GM21447 (cell line): ENCODE measurements around the gene INTS6L.
"Not testable (repeated sequence)": the region's sequence is repeated elsewhere in the genome, so short reads cannot be mapped to it uniquely, and the experiment has no call there.

ENCODE experiments used
- ATAC-seq: cut with Tn5 transposase; IDR thresholded peaks from one replicate; pipeline ENCODE4 v1.9.1; 2021; ENCODE audit not compliant: unreplicated experiment

The INTS6L gene

DNA sequence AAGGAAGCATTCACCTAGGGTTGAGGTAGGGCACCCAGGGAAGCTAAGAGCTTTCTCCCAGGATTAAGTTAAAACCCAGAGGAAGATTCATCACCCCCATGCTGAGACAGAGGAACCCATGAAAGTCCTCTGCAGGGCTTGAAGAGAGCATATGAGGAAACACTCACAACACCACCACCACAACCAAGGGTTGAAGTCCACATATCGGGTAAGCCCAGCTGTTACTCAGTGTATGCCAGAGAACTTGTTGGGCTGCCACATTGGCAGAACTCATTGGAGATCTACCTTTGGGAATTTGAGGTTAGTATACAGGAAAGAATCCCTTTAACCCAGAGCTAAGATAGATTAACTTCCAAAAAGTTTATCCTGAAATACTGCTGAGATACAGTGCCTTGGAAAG, 75.1 kb downstream of the INTS6L start:
- no peak for ATAC-seq

- ATAC-seq: peak; percentile 69
Measured at GRCh38 chrX:135596495-135596894, 76.0 kb downstream of the INTS6L start.

- ATAC-seq: no peak
Measured at GRCh38 chrX:135605906-135606305, 85.4 kb downstream of the INTS6L start.

DNA sequence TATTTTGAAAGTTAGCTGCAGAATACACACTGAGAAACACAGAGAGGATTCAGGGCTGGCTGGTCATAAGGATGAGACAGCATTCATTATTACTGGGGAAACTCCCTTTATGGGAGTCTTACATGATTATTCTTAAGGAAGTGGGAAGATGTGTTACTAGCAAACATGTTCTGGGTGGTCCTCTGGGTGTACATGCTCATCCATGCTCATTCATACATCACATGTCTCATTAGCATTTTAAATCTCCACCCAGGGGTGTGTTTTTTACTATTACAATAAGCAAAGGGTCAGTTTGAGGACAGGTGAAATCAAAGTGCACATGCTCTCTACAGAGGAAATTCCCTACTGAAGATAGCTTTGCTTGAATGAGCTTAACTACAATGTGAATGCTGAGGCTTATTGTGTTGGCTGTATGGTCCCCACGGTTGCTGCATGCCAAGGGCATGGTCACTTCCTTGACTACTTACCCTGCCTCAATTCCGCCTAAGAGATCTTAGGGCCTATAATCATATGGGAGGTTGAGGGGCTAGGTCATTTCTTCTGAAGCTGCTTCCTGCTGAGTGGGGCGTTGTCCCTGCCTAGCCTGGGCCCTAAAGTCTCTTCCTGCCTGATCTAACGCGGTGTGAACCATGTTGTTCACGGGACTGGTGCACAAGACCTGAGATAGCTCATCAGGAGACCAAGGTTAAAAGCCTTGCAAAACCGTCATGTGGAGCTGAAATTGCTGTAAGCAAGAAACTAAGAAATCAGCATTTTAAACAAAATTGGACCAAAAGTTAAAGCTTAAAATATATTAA, 104.1 kb downstream of the INTS6L start:
- ATAC-seq: not testable (repeated sequence)

- no peak for ATAC-seq
Measured at GRCh38 chrX:135625995-135626394, 105.5 kb downstream of the INTS6L start.

GRCh38 chrX:135629342-135629741, 108.9 kb downstream of the INTS6L start:
- no peak for ATAC-seq
